Pons (tissue), 1 donor: Measurements from ENCODE around the gene GGA1.

Experiments used
- DNase-seq: peaks from one replicate; pipeline ENCODE4 v3.0.0-alpha.2; 2016; ENCODE audit warnings: low spot score

GGA1 gene

DNA sequence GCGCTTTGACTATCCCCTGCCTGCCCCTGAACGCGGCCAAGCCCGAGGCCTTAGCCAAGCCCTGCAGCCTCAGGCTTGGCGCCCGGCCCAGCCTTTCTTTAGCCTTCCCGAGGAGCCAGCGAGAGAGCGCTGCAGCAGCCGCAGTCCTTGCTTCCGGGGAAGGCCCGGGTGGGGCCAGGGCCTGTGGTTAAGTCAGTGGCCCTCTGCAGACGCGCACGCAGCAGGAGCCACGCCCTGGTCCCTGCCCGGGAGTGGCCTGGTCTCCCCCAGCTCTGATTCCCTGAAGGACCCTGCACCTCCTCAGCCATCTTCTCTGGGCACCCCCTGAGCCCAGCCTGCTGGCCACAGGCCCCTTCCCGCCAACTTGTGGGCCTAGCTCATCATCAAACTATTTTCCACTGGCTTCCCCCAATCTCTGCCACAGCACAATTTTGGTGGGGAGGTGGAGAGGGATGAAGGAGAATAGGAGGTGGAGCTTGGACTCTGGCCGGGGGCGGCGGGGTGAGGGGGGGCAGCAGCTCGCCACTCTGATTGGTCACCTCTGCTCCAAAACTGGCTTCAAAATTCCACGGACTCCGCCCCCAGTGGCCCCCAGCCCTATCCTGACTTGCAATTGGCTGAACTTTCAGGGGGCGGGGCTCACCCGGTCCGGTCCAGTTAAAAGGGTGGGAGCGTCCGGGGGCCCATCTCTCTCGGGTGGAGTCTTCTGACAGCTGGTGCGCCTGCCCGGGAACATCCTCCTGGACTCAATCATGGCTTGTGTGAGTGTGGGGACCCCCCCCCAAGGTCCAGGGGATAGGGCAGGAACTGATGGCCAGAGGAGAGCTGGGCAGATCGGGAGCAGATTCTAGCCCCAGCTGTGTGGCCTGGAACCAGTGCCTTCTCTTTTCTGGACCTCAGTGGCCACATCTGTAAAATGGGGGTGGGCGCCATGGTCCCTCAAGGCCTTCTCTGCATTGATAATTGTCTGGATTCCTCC, 66.6 kb downstream of the GGA1 start, which contains the start of gene LGALS1:
Gene LGALS1 (plus strand): TSS at position 686 of the 979 bp plus-strand sequence. CDS start 67 bp downstream, at position 753.
- peak; percentile 93 for DNase-seq

DNA sequence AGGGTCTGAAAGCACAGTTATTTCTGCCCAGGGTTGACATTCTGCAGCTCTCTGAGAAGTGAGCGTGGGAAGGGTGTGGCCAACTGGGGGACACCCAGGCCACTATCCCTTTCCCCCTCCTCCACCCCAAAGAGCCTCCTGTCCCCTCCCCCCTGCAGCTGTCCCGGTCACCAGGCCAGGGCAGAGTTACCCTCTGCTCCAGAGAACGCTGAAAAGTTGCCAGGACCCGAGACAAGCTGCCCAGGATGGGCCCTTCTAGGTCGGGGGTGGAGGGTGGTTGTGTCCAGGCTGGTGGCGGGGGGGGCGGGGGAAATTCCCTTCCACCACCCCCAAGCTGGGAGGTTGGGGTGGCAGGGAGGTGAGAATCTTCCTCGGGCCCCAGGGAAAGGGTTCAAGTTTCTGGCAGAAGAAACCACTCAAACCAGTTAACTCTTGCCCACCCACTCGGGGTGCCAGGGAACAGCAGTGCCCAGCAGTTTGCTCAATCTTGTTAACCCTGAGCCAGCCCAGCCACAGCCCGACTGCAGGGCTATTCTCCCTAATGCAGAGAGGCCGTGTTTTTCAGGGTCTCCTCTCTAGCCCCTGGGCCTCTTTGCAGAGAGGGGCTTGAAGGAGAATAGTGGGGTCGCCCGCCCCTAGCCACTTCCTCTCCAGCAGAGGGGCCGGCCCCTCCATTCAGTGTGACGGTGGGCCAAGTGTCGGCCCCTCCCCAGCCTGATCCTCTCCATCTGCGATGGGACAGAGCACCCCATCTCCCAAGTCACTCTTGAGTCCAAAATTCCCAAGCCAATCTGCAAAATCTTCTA, 67.5 kb downstream of the GGA1 start:
- peak; percentile 43 for DNase-seq

DNA sequence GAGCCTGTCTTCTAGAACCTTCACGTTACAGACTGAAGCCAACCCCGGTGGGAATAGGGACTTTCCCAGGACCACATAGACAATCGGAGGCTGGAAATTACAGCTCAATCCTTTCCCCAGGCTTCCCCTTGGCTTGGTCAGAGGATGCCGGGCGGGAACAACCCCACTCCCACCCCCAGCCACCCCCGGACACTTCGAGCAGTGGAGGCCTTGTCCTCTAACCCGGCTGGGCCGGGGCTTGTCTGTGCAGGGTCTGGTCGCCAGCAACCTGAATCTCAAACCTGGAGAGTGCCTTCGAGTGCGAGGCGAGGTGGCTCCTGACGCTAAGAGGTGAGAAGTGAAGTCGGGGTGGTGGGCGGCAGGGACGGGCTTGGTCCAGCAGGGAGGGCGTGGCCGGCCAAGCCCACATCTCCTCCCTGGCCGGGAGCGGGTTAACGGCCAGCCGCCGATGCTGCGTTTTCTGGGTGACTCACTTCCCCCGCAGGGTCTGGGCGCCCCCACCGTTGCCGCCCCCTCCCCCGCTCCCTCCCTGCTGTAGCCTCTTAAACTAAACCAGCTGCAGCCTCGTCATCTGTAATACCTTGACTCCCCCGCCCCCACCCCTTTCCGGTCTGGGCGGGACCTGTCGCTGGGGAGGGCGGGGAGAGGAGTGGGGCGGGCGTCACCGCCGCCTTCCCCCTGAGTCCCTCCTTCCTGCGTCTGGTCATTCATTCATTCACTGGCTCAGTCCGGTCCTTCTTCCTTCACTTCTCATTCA, 68.3 kb downstream of the GGA1 start:
- peak; percentile 50 for DNase-seq

DNA sequence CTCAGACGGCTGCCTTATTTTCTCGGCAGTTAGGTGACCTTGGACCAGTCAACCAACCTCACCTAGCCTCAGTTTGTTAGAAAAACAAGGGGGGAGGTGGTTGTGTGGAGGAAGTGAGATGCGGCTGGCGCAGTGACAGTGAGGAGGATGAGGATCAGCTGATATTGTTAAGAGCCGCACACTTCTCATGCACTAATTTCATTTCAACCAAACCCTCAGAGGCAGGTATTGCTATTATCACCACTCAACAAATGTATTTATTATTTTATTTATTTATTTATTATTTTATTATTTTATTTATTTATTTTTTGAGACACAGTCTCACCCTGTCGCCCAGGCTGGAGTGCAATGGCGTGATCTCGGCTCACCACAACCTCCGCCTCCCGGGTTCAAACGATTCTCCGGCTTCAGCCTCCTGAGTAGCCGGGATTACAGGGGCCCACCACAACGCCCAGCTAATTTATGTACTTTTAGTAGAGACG, 68.9 kb downstream of the GGA1 start:
- DNase-seq: peak; percentile 56

DNA sequence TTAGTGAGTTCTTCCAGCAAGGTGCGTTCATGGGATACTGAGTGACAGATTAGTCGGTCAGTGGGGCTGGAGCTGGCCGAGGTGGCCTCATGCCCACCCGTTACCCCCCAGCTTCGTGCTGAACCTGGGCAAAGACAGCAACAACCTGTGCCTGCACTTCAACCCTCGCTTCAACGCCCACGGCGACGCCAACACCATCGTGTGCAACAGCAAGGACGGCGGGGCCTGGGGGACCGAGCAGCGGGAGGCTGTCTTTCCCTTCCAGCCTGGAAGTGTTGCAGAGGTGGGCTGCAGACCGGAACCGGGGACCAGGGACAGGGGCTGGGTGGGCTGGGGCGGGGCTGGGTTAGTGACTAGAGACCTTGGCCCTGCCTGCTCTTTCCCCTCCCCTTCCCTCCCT, 69.7 kb downstream of the GGA1 start:
- DNase-seq: no peak

DNA sequence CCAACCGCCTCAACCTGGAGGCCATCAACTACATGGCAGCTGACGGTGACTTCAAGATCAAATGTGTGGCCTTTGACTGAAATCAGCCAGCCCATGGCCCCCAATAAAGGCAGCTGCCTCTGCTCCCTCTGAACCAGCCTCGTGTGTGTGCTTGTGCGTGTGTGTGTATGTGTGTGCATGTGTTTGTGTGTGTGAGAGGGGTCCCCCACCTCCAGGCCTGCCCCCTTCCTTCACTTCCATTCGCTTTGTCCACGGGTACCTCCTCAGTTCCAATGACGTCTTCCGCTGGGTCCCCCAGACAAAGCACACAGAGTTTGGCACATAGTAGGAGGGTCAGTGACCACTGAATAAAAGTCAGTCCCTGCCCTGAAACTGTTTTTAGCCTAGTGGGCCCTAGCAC, 71.0 kb downstream of the GGA1 start:
- DNase-seq: no peak

DNA sequence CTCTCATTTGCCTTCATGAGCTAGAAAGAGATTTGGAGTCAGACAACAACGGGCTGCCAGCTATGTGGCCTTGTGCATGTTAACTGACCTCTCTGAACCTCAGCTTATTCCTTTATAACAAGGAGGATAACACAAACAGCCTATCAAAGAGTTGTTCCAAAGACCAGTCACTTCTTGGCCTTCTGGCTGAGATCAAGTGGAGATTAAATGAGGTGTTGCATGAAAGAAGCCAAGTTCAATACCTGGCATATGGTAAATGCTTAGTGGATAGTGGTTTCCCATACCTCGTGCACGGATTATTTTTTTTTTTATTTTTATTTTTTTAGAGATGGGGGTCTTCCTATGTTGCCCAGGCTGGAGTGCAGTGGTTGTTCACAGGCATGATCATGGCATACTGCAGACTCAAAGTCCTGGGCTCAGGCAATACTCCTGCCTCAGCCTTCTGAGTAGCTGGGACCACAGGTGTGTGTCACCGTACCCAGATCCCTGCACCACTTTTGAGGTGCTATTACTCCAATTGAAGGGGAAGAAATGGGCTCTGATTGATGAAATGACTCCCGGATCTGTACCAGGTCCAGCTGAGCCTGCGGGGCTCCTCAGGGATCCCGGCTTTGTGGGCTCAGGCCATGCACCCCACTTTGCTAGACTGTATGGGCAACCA, 71.7 kb downstream of the GGA1 start:
- DNase-seq: no peak

DNA sequence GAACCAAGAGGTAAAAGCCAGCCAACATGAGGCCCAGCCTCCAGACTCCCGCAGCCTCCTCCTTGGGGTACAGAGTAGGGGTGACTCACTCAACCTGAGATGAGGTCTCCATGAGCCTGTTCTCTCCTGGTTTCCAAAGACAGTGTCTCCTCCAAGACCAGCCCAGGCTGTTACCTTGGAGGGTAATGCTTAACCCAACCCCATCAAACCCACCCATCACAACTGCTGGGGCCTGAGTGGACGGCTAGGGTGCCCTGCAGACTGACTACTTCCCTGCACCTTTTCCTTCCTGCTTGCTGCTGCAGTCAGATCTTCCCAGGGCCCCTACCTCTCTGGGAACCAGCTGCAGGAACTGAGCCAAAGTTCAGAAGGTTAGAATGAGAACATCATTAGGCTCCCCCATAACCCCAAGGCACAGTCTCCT, 72.4 kb downstream of the GGA1 start:
- no peak for DNase-seq

DNA sequence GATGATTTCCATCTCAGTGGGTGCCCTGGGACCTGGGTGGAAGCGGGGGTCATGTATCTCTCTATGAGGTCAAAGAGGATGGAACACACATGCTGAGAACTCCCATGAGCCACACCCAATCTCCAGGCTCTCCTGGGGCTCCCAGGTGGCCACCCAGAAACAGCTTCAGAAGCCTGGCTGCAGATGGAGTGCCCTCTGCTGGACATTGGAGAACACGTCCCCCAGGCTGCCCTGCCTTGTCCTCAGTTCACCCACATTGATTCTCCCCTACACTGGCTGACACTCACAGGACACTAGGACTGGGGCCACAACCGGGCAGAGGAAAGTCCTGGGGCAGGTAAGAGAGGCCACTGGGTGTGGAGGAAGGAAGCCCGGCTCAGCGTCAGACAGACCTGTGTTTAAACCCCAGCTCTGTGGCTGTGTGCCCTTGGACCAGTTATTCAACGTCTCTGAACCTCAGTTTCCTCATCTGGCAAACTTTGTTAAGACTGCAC, 73.0 kb downstream of the GGA1 start:
- peak; percentile 66 for DNase-seq
